AG08396 (cell line): ENCODE measurements around the gene PRRT1.
"Not testable (repeated sequence)": the region's sequence is repeated elsewhere in the genome, so short reads cannot be mapped to it uniquely, and the experiment has no call there.

Experiments used
- DNase-seq: peaks from one replicate; pipeline ENCODE4 v3.0.0; 2012; ENCODE audit warnings: low spot score, mixed read lengths

PRRT1 gene

DNA sequence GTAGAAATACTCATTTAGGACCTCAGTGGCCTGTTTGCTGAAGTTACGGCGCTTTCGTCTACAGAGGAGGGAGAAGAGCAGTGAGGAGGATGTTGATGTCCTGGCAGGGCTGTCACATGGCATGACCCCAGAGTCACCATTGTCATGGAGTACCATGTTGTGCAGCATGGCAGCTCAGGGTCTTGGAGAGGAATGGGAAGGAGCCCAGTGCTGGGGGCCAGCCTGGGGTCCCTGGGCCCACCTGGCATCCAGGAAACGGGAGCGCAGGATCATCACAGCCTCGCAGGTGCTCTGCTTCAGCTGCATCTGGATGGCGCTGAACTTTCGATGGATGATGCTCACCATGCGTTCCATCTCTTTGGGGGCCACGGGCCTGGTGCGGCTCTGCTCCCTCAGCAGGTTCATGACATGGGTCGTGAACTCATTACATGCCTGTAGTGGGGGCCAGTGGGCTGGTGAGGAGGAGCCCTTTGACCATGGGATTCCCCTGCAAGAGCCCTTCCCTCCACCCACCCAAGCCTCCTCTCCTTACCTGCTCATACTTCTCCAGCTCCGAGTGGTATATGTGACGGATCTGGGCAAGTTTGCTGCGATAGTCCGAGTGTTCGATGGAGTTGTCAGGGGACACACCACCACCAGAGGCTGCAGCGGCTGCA lies 36.1 kb upstream of the PRRT1 start:
- DNase-seq, result not testable (repeated sequence)

DNA sequence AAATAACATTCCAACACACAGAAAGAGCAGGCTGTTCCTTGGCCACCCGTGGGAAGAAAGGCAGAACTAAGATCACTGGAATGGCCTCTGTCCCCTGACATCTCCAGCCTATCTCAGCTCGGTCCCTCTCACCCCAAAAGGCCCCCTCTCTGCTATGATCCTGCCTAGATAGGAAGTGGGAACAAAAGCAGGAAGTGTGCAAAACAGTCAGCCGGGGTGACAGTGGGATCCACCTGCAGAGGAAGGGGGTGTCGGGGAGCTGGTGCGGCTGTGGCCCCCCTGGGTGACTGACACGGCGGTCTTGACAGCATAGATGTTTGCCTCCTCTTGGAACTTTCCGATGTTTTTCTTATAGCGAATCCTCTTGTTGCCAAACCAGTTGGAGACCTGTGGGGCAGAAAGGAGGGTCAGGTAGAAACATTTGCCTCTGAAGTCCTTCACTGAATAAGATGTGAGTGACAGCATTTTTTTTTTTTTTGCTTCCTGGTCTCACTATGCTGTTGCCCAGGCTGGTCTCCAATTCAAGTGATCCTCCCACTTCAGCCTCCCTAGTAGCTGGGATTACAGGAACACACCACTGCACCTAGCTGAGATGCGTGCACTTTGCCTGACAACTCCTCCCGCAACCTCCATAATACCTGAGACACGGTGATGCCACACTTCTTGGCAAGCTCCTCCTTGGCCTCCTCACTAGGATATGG lies 35.4 kb upstream of the PRRT1 start:
- DNase-seq, result no peak

DNA sequence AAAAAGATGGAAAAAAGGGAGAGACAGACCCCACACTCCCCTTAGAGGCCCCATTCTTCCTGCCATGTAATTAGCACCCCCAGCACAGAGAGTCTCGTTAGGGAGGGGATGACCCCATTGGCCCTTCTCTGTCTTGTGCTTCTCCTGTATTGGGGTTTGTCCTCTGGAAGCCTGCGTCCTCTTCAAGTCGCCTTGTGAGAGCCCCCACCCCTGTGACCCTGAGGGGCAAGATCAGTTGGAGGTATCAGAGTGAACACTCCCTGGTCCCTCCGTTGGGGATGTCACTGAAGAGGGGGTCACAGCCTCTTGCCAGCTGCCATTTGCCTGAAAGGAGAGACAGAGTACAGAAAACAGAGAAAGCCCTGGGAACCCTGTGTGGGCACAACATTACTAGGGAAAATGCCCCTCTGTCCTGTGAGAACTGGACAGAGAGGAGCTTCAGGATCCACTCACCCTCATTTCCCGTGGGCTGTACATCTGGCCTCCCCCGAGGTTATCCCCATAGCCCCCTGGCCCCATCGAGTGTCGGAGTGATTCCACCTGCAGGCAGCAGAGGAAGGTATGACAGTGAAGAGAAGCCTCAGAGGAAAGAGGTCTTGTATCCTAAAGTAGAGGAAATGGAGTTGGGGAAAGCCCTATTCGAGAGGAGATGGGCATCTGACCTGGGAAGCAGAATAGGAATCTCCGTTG lies 34.6 kb upstream of the PRRT1 start:
- DNase-seq, result not testable (repeated sequence)

DNA sequence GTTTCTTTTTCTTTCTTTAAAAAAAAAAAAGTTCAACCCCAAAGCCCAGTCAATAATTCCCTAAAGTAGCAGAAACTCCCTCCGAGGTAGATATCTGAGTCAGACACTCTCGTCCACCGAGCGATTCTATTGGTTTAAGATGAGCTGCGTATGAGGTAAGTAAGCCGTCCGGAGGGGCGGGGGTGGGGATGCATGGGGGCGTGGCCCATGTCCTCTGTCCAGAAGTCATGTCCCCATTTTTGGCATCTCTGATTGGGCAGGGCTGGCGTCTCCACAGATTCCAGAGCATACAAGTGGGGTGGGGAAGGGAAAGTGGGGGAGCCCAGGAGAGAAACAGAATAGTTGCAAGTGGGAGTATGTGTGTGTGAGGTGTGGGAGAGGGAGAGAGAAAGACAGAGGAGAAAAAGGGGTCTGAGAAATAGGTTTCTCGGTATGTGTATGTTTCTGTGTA lies 34.0 kb upstream of the PRRT1 start:
- peak; percentile 76 for DNase-seq

DNA sequence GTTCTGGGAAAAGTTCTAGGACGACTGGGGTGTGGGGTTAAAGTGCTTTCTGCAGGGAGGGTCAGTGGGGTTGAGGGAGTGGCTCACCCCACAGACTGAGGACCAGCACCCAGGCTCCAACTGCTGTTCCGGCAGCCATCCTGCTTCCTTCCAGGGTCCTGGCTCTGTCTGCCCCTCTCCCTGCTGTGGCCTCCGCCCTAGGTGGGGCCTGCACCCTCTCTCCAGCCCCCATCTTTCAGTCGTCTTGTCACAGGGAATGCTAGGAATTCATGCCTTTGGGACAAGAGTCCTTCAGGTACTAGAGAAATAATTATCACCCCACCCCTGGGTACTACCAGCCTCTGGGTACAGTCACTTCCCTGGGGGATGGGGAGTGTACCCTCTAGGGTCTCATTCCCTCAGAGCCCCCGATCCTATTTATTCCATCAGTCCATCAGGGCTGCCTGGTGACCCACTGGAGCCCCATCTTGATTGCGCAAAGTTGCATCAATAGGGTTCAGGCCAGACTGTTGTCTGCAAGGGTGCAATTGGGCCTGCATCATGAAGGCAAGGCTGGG lies 32.4 kb upstream of the PRRT1 start, which contains the start of gene AGER:
Gene AGER (minus strand): TSS at position 170 of the 557 bp plus-strand sequence. CDS start 31 bp downstream, at position 139.
- DNase-seq, result no peak

DNA sequence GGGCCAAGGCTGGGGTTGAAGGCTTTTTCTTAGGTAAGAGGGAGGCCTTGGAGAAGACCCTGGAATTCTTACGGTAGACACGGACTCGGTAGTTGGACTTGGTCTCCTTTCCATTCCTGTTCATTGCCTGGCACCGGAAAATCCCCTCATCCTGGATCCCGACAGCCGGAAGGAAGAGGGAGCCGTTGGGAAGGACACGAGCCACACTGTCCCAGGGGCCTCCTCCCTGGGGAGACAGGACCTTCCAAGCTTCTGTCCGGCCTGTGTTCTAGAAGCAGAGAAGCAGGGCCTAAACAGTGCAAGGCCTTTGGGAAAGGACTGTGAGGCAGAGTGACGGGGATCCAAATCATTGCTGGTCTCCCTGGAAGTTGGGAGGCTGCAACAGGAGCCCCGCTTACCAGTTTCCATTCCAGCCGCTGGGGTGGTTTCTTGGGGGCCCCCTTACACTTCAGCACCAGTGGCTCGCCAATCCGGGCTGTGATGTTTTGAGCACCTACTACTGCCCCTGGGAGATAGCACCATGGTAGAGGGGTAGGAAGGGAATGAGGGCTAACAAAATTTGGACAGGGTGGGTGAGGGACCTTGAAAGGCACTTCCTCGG lies 31.8 kb upstream of the PRRT1 start:
- no peak for DNase-seq

DNA sequence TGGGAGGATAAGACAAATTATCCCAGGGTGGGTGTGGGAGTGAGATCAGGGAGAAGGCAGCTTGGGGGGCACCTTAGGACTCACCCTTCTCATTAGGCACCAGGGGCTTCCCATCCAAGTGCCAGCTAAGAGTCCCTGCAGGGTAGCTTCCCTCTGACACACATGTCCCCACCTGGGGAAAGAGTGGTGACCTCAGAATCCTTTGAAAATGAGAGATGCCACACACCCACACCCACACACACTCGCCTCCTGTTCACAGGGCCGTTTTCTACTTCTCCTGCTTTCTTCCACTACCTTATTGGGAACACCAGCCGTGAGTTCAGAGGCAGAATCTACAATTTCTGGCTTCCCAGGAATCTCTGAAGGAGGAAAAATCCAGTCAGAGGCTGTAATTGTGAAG lies 31.3 kb upstream of the PRRT1 start:
- no peak for DNase-seq

DNA sequence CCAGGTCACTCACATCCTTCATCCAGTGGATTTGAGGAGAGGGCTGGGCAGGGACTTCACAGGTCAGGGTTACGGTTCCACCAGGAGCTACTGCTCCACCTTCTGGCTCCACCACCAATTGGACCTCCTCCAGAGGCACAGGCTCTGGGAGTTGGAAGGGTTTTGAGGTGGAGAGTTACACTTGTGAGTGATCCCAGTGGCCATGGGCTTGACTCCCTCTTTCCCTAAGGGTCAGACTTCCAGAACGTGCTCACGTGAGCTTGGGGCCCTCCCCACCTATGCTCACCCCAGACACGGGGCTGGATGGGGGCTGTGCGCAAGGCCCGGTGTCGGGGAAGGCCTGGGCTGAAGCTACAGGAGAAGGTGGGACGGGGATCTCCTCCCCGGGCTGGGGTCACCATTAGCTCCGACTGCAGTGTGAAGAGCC lies 30.8 kb upstream of the PRRT1 start:
- no peak for DNase-seq

DNA sequence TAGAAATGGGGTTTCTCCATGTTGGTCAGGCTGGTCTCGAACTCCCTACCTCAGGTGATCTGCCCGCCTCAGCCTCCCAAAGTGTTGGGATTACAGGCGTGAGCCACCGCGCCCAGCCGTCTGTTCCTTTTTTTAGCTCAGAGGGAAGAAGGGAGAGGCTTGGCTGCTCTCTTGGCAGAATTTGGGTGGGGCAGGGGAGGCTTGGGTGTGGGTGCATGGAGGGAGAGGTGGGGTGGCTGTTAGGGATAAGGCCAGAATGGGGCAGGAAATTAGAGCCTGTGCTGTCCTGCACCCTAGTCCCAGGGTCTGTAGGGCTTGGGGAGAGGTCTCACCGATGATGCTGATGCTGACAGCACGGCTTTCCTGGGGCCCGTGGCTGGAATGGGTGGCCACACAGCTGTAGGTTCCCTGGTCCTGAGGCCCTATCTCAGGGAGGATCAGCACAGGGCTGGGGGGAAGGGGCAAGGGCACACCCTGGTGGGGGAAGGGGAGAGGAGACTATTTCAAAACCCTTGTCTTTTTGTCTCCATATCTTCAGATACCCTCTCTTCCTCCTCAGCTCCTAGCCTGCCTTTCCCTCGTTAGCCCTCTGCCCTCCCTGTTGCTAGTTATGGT lies 30.3 kb upstream of the PRRT1 start:
- no peak for DNase-seq

DNA sequence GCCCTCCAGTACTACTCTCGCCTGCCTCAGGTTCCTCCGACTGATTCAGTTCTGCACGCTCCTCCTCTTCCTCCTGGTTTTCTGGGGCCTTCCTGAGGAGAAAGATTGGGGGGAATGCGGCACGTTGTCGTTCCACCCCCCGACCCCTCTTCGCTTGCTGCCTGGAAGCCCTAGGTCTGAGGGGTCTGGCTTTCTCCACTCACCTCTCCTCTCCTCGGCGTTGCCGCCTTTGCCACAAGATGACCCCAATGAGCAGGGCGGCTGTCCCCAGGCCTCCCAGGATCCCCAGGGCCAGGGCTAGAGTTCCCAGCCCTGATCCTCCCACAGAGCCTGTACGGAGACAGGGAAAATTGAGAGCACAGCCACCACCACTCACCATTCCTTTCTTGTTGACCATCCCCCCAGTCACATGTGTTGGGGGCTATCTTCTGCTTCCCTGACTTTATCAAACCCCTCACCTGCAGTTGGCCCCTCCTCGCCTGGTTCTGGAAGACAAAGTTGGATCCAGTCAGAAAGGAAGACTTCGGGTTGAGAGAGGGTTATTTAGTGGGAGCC lies 29.5 kb upstream of the PRRT1 start:
- no peak for DNase-seq

DNA sequence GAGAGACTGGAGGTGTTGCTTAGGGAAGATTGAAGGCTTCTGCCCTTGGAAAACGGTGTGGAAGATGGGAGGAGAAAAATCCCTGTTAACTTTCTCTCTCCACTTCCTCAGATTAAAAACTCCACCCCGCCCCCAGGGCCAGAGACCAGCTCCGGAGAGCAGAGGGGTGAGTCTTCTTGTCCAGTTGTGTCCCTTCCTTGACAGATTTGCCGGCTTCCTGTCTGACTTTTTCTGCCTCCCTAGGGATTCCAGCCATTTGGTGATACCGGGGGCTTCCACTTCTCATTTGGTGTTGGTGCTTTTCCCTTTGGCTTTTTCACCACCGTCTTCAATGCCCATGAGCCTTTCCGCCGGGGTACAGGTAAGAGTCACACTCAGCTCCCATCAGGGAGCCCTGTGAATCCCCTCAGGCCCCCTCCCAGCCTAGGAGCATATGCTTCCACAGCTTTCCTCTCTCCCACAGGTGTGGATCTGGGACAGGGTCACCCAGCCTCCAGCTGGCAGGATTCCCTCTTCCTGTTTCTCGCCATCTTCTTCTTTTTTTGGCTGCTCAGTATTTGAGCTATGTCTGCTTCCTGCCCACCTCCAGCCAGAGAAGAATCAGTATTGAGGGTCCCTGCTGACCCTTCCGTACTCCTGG lies 28.1 kb upstream of the PRRT1 start:
- no peak for DNase-seq

DNA sequence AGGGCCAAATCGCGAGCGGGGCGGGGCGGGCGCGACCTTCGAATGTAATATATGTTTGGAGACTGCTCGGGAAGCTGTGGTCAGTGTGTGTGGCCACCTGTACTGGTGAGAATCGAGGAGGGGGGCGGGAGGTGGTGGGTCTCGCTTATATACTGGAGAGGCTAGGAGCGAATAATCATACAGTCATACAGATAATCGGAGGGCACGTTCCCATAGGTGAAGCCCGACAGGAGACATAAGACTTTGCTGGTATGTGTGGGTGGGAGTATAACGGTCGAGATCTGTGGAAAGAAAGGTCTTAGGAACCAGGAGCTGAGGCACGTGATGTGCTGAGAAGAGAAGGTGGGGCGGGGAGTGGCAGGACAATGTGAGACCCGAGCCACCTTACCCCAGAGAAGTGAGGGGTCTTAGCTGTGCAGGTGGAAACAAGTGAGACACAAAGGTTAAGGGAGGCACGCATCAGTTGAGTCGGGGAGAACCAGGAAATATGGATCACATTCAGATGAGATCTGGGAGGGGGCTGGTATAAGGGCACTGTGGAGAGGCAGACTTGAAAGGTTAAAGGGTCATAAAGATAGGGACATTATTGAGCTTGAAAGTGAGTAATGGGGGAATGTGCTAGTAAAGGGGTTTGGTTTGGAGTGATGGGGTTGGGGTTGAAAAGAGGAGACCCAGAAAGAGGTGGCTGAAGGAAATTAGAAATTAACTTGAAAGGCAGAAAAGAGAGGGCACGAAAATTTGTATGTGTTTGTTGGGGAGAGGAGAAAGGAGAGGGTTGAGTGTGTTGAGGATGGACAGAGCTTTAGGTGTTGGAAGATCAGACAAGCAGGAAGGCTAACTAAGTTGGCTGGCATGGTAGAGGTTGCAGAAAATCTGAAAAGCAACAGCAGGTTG lies 27.1 kb upstream of the PRRT1 start:
- DNase-seq, result no peak

DNA sequence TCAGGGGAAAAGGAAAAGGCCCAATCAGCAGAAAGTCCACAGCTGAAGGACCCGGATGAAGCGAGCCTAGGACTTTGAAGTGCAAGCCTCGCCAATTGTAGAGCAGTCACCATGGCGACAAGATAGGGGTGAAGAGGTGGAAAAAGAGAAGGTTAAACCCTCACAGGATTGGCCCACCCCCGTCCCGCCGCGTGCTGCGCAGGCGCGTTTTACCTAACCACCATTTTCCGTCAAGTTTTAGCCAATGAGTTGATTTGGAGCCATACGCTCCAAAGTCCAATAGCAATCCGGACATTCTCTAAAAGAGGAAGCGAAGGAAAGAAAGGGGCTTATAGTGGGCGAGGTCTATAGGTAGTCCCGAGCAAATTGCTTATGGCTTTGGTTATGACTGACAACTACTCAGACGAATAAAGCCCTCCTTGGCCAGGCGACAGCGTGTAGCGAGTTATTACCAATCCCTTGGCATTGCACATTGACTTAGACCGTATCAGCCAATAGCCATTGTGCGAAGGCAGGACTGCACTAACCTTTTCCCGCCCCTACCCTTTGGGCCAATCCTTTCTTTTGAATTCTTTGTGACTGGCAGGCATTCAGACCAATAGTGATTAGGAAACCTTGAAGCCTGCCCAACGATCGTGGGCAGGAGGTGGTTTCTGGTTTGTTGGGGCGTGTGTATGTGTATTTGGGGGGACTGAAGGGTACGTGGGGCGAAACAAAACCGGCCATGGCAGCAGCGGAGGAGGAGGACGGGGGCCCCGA lies 26.2 kb upstream of the PRRT1 start, which contains the start of gene RNF5:
Gene RNF5 (plus strand): TSS at position 618 of the 759 bp plus-strand sequence. CDS start 107 bp downstream, at position 725.
- DNase-seq, result peak; percentile 97

DNA sequence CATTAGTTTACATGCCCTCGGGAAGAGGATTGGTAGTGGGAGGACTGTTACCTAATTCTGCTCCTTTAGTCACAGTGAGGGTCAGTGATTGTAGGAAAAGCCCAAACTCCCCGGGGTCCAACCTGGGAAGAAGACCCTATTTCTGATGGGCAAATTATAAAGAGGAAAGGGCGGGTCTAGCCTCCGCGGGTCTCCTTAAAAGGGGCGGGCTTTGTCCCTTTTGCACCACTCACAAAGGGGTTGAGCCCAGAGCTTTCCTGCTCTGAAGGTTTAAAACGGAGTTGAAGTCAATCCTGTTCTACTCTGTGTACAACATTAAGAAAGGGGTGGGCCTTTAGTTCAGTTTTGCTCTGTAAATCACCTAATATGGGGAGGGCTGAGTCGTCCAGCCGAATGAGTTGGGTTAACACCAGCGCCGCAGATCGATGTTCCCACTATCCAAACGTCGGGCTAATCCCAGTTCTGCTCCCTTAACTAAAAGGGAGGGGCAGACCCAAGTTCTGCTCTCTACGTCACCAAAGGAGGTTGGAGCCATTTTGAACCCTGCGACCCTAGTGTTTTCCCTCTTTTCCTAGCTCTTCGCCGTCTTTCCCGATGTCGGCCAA lies 25.5 kb upstream of the PRRT1 start:
- DNase-seq, result no peak

DNA sequence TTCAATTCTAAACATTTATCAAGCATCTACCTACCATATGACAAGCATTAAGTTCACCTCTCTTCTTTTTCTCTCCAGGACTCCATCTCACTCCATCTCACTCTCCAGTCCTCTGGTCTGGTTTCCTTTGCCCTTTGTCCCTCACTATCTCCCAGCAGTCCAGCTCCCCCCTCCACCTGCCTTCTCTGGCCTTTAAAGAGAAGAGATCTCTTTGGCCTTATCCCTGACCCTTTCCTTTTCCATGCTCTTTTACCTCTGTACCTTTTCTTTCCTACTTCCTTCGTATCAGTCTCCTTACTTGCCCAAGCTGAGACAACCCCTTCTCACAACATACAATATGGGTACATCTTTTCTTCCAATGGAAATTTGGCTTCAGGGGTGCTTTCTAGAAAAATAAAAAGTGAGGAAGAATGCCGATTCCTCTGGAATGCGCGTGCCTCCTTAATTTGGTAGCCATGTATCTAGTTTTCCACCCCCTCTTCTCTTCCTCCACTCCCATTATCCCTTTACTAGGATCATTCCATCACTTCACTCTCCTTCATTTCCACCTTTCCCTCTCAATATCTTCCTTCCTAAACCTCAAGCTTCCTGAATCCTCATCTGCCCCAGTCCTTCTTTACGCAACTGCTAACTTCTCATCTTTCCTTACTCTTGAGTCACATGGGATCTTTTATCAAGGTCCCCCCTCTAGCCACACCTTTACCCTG lies 24.9 kb upstream of the PRRT1 start:
- DNase-seq, result no peak

DNA sequence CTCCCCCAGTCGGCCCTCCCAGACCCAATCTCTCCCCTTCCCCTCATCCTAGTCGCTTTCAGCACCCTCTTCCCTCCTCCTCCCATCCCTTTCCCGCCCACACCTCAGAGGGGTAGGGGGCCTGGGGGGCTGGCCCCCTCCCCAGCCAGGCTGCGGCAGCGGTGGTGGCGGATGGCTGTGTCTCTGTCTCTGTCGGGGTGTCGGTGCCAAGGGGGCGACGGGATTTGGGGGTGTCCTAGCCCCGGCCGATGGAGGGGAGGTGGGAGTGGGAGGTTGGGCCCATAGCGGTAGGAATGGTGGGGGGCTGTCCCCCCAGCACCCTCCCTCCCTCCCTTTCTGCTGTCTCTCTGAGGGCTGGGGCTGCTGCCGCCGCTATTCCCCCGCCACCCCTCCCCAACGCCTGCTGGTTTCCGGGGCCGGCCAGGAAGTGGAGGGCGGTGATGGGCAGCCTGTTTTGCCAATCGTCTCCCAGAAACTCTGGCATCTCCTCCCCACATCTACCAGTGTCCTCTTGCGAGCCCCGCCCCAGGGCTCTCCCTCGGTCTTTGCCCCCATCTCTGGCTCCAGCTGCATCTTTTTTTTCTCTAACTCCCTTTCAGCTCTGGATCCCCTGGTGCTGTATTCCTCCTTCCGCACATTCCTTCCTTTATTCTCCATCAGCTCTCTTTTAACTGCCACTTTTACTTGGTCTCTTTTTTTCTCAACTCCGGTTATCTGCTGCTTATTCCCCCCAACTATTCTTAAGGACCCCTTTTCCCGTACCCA lies 24.2 kb upstream of the PRRT1 start, which contains the start of gene AGPAT1:
Gene AGPAT1 (minus strand): TSS at position 374 of the 765 bp plus-strand sequence. CDS start 4,588 bp downstream, outside the sequence.
- peak; percentile 98 for DNase-seq

DNA sequence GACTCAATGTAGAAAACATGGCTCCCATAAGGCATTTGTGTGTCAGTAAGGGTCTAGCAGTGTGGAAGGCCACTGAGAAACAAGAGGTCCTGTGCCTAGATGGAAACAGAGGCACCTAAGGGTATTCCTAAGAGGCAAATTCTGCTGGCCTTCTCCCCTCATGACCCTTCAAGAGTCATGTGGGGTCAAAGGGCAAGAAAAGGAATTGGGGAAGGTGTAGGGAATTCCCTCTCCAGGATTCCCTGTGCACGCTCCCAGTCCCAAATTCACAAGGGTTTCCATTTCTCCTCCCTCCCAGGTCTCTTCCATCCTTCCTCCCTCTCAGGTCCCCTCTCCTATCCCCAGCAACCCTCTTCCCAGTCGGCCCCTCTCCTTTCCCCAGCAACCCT lies 23.6 kb upstream of the PRRT1 start:
- DNase-seq, result no peak
